LNCaP clone FGC (cell line): ENCODE data around the gene CLMN.

Experiments
- DNase-seq: peaks from one replicate; pipeline ENCODE4 v3.0.0-alpha.2; 2011; ENCODE audit warnings: low read depth
- H3K4me3 ChIP-seq: 2 replicates; pipeline ENCODE4 v1.5.1; 2011; ENCODE audit warnings: mild to moderate bottlenecking, low read depth, low read length, control low read depth
- CTCF ChIP-seq: IDR thresholded peaks from 2 replicates; pipeline ENCODE4 v1.5.1; 2012; ENCODE audit warnings: mild to moderate bottlenecking; ENCODE audit not compliant: control insufficient read depth, insufficient read depth; ENCODE audit errors: extremely low read depth

The CLMN gene

GRCh38 chr14:95258156-95258555, 61.6 kb downstream of the CLMN start:
- no peak for DNase-seq
- H3K4me3 ChIP-seq = no peak overlapping the region
- no peak for TF ChIP-seq CTCF

GRCh38 chr14:95257521-95257920, 62.2 kb downstream of the CLMN start:
- no peak for TF ChIP-seq CTCF
- DNase-seq = no peak
- H3K4me3 ChIP-seq = no peak overlapping the region

- H3K4me3 ChIP-seq = no peak overlapping the region
- DNase-seq = no peak
- no peak for TF ChIP-seq CTCF
Observed at GRCh38 chr14:95256776-95257060, 63.0 kb downstream of the CLMN start.

GRCh38 chr14:95256002-95256775, 63.5 kb downstream of the CLMN start:
- H3K4me3 ChIP-seq = no peak overlapping the region
- DNase-seq = no peak
- TF ChIP-seq CTCF = no peak

GRCh38 chr14:95255487-95255886, 64.2 kb downstream of the CLMN start:
- TF ChIP-seq CTCF = no peak
- DNase-seq = no peak
- H3K4me3 ChIP-seq = no peak overlapping the region

GRCh38 chr14:95255013-95255412, 64.7 kb downstream of the CLMN start:
- H3K4me3 ChIP-seq = no peak overlapping the region
- TF ChIP-seq CTCF = no peak
- DNase-seq = no peak

GRCh38 chr14:95254288-95254687, 65.4 kb downstream of the CLMN start:
- no peak for DNase-seq
- no peak for TF ChIP-seq CTCF
- H3K4me3 ChIP-seq = no peak overlapping the region
